HG03108 (cell line): ENCODE results near the gene RGS6.

Source experiments
- ATAC-seq: cut with Tn5 transposase; IDR thresholded peaks from one replicate; pipeline ENCODE4 v1.9.1; 2021; ENCODE audit warnings: moderate library complexity; ENCODE audit not compliant: unreplicated experiment

The RGS6 gene

DNA sequence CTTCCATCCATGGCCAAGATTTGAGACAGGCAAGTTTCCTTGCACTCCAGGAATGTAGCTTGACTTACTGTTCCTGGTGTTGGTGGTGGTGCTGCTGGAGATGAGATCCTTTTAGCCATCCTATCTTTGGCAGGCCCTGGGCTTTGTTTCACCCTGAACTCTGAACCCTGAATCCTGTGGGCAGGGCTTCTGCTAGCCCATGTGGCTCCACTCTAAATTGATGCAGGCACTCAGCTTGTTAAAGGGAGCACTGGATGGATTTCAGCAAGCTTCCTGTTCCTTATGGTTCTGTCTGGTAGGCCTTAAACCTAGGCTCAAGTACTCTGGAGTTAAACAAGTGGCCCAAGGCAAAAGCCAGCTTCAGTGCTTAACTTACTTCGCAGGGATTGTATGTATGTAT, 138.2 kb downstream of the RGS6 start:
- ATAC-seq = no peak

DNA sequence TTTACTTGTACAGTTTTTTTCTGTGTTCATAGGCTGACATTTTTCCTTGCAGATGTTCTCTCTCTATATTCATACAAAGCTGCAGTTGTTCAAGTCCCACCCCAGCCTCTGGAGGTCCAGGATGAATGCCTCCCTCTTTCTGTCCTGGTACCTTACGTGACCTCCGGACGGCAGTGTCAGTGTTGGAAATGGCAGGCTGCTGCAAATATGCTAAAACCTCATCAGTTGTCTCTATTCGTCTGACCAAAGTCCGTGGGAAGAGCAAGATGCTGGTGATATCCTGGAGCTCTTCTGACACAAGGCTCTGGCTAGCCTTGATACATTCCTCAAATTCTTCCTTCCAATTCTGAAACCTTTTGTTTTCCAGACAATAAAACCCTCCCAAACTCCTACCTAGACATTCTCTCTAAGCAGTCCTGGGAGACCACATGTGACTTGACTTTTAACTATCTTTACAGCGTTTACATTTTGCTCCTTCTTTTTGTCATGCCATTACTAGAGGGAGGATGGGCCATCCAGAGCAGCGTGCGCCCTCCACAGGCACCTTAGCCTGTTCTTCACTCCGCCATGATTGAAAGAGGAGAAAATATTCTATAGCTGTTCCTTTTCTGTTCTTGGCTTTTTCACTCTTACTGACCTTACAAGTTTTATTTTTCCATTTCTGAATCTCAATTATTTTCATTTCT, 143.6 kb downstream of the RGS6 start:
- no peak for ATAC-seq

DNA sequence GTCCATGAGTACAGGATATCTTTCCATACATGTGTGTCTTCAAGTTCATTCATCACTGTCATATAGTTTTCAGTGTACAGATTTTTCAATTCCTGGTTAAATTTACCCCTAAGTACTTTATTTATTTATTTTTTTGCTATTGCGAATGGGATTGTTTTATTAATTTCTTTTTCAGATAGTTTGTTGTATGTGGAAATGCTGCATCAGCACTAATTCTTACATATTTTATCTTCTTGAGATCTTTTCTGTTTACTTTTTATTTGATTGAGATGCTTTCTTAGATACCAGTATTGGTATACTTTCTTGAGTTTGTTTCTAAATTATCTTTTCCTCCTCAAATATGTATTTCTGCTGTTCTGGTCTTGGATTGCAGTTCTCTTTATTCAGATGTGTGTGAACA, 148.9 kb downstream of the RGS6 start:
- ATAC-seq = no peak

DNA sequence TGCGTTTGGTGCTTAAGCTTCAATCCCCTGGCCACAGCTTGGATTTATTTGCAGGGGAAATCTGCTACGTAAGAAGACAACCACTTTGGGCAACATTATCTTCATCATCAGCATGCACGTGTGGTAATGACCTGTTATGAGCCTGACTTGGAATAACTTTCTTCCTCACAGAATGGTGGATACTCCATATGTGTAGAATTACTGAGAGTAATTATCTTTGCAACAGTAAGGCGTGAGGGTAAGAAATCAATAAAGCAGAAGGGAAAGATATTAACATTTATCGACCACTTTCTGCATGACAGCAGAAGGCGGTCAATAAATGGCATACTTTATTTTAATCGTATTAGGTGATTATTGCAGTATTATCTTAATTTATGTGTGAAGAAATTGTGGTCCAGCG, 152.7 kb downstream of the RGS6 start:
- no peak for ATAC-seq

DNA sequence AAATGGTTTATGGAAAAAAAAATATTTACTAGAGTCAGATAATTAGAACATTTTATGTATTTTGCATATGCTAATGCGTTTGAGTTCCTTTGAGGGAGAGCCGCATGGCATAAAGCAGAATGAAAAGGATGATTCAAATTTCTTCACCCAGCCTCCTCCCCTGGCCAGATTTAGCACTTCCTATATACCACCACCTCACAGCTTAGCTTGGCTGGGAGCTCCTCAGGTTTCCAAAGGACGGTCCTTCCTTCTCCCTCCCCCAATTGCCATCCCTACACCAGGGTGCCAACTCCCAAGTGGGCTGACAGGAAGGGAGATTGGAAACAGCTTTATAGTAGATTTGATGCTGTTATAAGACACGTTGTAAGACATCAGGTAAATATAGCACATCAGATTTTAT, 157.4 kb downstream of the RGS6 start:
- ATAC-seq = no peak

DNA sequence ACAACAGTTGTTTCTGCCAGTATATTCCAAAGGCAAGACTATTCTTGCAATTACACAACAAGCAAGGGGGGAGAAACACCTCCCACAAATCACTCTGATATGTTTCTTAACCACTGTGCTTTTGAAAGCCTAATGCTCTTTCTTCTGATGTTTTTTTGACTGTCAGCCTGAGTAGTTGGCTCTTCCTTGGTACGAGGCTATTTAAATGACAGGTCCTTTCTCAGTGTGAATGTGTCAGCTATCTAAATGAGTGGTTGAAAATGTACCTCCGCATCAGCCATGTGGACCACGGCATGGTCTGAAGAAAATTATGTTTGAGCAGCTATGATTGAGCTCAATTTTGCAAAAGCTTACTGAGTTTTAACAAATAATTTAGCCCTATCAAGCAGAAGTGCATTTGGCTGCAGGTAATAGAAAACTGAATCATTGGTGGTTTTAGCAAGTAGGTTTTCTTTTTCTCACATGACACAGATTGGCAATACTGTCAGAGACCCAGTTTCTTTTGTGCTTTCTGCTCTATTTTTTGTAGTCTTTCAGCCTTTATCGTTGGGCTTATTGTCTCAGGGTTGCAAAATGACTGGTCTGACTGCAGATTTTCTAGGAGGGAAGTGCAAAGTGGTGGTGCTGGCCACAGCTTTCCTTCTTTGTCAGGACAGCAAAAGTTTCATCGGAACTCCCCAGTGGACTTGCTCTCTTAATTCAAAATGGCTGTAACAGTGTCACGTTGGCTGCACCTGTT, 162.8 kb downstream of the RGS6 start:
- no peak for ATAC-seq

DNA sequence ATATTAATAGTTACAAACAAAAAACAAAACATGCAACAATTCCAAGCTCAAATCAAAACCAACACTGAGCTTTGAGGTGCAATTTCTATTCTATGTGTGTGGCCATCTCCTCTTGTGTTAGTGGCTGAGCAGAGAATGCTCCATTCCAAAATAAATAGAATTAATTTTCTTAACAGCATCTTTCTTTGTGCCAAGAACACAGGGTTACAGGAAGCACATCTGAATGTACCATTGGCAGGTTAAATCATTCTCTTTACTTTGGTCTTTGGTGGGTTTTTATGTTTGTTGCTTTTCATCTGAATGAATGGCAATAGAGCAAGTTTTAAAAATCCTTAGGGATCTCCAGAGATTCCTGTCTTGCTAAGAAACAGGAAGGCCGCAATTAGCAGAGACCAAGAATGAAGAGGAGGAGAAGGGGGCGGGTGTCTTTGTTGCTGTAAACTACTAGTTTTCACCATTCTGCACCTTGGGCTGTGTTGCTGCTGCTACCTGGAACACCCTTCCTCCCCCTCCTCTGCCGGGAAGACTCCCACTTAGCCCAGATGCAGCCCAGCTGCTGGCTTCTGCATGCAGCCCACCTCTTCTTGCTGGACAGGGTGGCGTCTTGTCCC, 165.0 kb downstream of the RGS6 start:
- ATAC-seq = no peak

DNA sequence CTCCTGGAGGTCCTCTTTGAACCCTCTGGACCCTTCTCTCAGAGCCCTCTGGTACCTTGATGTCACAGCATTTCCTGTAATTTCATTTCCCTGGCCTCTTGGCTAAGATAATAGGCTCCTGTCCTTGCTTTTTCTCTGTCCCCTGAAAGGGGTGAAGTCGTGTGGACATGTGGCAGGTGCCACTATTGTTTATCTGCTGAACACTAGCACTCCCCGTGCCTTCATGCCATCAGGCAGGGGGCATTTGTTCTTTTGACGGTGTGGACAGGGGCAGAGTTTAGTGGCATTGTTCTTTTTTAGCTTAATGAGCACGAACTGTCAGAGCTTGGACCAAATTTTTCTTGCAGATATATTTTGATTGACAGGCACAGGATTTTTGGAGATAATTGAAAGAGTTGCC, 166.0 kb downstream of the RGS6 start:
- ATAC-seq = no peak

DNA sequence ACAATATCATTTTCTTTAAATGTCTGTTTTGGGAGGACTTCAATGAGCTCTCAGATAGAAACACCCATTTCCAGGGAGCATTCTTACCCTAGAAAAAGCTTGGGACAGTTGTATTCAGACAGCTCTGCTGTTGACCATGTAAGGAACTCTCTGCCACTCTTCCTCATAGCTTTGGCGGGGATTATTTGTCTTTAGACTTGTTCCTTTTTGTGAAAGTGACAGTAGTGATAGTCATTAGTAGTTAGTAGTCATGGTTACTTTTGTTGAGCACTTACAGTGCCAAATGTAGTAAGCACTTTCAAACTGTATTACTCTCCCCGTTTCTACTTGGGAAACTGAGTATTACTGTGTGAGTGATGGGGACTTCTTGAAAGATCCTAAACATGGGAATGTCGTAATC, 167.3 kb downstream of the RGS6 start:
- ATAC-seq = no peak

DNA sequence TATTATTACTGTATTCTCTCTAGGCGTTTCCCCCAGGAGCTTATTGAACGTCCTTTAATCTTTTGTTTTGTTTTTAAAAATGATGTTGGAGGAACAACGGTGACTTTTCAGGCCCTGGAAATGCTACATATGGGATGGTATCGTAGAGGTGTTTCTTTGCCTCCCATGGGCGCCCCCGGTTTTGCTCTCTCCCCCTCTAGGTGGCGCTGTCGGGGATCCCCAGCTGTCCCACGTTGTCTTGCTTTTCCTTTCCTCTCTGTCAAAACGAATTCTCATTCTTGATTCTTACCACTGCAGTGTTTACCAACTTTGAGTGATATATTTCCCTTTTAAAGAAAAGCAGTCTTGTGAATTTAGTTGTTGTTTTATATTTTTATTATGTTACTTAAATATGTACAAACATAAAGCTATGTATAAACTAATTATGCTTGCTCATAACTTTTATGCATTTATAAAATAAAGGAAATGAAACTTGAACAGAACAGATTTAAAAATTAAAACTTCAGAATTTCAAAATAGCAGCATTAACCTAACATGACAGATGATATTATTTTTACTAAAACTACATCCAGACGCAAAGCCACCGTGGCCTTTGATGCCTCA, 171.9 kb downstream of the RGS6 start:
- ATAC-seq = no peak

DNA sequence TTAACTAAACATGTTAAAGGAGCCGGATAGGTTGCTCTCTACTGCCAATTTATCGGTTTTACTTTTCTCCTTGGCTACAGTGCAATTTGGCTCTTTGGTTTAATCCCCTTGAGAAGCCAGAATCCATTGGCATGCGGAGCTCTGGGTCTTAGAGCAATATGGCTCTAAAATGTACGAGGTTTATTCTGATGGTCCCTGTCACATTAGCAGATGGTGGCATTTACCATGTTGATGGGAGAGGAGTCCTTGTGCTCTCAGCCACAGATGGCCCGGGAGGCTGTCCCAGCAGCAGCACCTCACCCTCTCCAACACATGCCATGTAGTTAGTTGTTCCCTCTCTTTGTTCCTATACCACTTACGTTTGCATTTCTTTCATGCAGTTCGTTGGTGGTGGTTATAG, 179.7 kb downstream of the RGS6 start:
- no peak for ATAC-seq

DNA sequence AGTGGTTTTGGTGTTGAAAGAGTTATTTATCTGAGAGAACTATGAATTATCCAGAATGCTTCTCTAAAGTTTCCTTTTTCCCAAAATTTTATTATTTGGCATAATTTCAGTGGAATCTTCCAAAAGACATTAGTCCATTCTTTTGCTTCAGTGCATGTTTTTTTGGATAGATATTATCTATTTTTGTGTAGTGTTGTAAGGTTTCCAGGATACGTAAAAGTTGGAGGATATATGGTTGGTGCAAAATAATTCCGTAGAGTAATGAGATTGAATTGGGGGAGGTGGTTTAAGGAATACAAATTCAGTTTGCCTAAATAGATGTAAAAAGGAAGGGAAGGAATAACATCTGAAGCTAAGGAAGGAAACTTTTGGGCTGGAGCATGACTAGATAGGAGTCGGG, 186.6 kb downstream of the RGS6 start:
- no peak for ATAC-seq

DNA sequence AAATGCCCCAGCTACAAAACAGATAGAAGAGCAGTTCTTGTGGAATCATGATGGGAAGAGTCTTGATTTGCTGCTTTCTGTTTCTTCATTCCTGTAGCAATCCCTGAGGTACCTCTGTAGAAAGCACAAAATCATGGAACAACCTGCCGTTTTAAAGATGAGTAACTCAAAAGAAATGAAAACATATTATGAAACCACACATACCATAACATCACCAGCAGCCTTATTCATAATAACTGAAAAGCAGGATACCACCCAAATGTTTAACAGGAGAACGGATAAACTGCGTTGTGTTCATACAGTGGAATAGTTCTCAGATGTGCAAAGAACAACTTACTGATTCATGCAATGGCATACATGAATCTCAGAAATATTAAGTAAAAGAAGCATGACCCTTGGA, 188.1 kb downstream of the RGS6 start:
- ATAC-seq = no peak

DNA sequence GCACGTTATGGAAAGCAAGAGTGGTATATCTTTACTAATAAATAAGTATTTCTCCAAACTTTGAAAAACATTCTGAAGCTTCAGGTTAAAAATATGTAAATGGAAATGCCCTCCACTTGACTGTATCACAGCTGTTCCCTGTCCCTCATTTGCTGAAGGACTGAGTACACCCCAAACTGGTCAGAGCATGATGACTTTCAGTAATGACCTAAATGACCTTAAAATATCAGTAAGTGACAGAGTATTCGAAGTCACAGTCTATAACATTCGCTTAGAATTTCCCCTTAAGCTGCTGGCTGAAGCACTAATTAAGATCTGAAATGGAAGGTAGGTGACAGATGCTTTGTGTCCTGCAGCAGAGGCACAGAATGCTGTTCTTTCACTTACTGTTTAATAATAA, 191.5 kb downstream of the RGS6 start:
- no peak for ATAC-seq

DNA sequence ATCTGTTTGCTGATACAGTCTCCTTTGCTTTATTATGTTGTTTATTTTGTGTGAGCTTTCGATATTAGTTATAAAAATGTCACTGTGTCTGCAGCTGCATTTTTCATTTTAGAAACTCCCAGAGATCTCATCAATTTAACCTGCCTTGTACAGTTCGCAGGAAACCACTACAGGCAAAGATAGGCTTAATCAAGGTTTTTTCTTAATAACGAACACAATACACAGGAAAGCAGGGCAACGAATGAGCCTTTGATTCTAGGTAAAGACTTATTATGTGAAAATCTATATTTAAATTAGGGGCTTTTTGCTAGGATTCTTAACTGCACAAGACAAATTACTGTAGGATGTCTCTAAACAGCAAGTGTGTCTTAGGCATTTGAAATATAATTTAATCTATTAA, 191.9 kb downstream of the RGS6 start:
- no peak for ATAC-seq

DNA sequence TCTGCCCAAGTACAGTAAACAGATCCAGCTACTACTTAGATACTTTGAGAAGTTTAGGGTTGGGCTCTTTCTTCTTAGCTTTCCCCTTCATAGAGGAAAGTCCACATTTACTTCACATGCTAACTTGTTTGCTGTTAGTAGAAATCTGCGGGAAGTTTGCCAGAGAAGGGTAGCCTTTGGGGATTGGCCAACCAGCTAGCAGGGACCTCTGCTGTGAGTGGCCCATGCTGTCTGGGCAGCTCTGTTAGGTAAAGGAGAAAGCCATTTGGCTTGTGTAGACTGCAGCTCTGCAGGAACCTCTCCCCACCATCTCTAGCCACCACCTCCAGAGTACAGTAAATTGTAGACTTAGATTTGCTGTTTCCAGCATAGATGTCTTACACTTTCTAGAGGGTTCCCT, 193.9 kb downstream of the RGS6 start:
- ATAC-seq = no peak

DNA sequence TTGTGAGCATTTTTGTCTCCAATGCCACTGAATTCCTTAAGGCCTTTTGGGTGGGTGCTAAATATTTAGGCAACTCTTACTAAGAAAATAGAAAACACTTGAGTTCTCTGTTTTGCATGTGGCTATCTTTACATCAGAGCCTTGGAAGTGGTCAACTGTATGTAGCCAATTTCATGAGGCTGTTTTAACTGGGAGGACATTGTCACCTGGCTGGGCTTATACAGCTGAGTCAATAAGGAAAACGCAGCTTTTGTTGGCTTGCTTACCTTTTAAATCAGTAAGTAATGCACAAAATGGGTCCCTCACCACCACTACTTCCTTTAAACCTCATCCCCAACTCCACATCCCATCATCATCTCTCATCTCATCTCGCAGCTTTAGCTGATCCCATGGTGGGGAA, 194.3 kb downstream of the RGS6 start:
- no peak for ATAC-seq

DNA sequence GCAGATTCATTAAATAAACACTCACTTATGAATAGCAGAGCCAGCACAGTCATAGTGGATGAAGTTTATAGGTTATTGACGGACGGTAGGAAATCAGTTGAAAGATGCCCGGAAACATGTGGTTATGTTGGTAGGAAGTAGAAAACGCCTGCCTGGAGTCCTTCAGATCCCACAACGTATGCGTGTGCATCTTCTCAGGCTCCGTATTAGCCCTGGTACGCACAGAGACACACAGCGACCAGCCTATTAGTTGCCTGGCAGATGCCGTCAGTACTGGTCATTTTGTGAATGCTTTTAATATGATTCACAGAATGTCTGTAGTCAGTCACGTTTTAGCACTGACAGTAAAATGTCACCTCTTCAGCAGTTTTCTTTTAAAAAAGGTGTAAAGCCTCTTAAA, 196.4 kb downstream of the RGS6 start:
- ATAC-seq = no peak

DNA sequence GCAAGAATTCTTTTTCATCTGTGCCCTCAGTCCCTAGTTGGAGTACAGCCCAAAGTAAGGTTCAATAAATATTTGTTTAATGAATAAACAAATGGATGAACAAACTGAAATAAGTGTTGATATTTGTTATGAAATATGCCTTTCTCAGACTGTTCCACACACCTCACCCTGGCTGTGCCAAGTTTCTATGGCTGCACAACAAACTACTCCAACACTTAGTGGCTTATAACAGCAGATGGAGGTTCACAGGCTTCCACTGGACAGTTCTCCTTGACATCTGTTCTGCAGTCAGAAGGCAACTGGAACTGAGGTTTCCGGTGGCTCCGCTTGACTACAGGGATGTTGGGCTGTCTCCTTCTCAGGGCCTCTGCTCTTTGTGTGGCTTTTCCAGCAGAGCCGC, 197.1 kb downstream of the RGS6 start:
- ATAC-seq = no peak

DNA sequence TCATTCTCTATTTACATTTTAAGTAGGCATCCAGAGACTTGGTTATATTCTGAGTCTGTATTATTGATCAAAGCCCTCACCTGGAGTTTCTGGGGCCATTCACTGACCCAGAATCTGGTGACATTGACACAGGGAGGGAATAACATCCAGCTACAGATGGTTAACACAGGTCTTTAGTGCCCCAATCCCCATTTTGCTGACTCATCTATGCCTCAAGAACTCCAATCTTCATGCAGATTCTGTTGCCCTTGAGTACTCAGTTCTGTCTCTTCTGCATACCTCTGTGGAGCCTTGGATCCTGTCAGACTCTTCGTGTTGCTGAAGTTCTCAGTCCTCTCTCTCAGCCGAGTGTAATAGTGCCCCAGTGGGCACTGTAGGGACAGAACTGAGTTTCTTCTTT, 208.9 kb downstream of the RGS6 start:
- no peak for ATAC-seq

DNA sequence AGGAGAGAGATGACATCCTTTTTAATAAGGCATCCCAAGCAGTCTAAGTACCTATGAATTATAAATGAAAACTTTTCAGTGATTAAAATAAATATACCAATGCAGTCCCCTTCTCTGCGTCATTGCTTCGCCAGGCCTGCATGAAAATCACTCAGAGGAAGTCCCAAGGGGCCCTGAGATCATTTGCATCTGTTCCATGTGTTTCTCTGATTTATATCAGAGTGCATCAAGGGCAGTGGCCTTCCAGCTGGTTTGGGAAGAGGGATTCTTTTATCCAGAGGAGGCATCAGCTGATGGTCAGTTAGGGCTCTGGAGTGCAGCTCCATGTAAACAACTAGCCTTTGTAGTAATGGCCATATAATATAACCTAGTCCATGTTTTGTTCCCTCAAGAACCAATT, 210.1 kb downstream of the RGS6 start:
- no peak for ATAC-seq

DNA sequence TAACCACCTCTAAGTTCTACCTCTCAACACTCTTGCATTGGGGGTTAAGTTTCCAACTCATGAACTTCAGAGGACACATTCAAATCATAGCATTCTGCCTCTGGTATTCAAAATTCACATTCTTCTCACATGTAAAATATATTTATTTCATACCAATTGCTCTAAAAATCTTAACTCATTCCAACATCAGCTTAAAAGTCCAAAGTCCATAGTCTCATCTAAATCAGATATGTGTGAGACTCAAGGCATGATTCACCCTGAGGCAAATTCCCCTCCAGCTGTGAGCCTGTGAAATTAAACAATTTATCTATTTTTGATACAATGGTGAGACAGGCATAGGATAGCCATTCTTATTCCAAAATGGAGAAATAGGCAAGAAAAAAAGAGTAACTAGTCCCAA, 214.0 kb downstream of the RGS6 start:
- ATAC-seq = no peak
